Stomach (tissue), 4 donors: ENCODE data around the gene LGALS3BP.

Experiments used
- EP300 ChIP-seq: sonication (generic); formaldehyde crosslinking; IDR thresholded peaks from one replicate; pipeline ENCODE4 v1.6.1; 2017; ENCODE audit warnings: antibody characterized with exemption
- POLR2A ChIP-seq, 4 donors: fragments of 450-650 bp; IDR thresholded peaks; one replicate each; pipeline ENCODE4 v1.6.1; 2016; ENCODE audit warnings: antibody characterized with exemption in 4 of 4, control low read depth in 2 of 4, mild to moderate bottlenecking in 1 of 4, moderate library complexity in 1 of 4
- TF ChIP-seq, protein P1 (sequence below), 7 experiments: fragments of 450-650 bp in 4 of 7; fragments of 200-600 bp in 3 of 7; sonication (generic) in 3 of 7; IDR thresholded peaks; one replicate each; pipeline ENCODE4 v1.5.1; 2016 to 2019; ENCODE audit warnings: antibody characterized with exemption in 7 of 7, control low read depth in 2 of 7, mild to moderate bottlenecking in 1 of 7

- TF ChIP-seq, protein P1, sequence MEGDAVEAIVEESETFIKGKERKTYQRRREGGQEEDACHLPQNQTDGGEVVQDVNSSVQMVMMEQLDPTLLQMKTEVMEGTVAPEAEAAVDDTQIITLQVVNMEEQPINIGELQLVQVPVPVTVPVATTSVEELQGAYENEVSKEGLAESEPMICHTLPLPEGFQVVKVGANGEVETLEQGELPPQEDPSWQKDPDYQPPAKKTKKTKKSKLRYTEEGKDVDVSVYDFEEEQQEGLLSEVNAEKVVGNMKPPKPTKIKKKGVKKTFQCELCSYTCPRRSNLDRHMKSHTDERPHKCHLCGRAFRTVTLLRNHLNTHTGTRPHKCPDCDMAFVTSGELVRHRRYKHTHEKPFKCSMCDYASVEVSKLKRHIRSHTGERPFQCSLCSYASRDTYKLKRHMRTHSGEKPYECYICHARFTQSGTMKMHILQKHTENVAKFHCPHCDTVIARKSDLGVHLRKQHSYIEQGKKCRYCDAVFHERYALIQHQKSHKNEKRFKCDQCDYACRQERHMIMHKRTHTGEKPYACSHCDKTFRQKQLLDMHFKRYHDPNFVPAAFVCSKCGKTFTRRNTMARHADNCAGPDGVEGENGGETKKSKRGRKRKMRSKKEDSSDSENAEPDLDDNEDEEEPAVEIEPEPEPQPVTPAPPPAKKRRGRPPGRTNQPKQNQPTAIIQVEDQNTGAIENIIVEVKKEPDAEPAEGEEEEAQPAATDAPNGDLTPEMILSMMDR (IDR thresholded peaks at IDR 0.05): no peak
- no peak for TF ChIP-seq EP300
- TF ChIP-seq POLR2A (IDR thresholded peaks at IDR 0.05): no peak
Observed at GRCh38 chr17:78933025-78933958, 46.4 kb downstream of the LGALS3BP start.
